ENCODE measurements around the gene PLEKHH1. TPM values are rescaled to one million over a fixed set of nuclear protein-coding genes. Genes with fewer than 3 reads are reported as not detected.

The PLEKHH1 gene
- total RNA-seq, 2 experiments from 2014 or later: 0.16 to 0.53 TPM

GRCh38 chr14:67638642-67639041, 105.6 kb downstream of the PLEKHH1 start:
- Mint-ChIP-seq H3K27me3 (no peaks in the 10 kb centered on the region), H3K36me3 (ENCODE audit: low read depth) (no peaks in the 10 kb centered on the region), H3K4me3 (no peak overlapping the region), H3K4me1 (ENCODE audit: low read depth) (peaks cover 4% of the 10 kb centered on the region), H3K27ac (no peak overlapping the region), H3K9me3 (no peaks in the 10 kb centered on the region)
- ChIA-PET CTCF (no interaction called here), POLR2A (no interaction called here)
- Histone ChIP-seq H3K36me3 (ENCODE audit: insufficient read depth, low read length) (no peaks in the 10 kb centered on the region), H3K4me3 (ENCODE audit: low read length) (no peak overlapping the region), H3K27ac (ENCODE audit: low read depth in 1 of 2, low read length in 2 of 2) (no peak overlapping the region), H3K4me1 (ENCODE audit: insufficient read depth, low read length) (no peaks in the 10 kb centered on the region), H3K9me3 (ENCODE audit: control insufficient read depth in 1 of 2, insufficient read depth in 1 of 2, low read length in 2 of 2) (no peaks in the 10 kb centered on the region), H3K27me3 (ENCODE audit: control insufficient read depth in 1 of 2, insufficient read depth in 2 of 2, low read length in 2 of 2) (no peaks in the 10 kb centered on the region)
- no peak for TF ChIP-seq CTCF (IDR thresholded peaks at IDR 0.05)
- intact Hi-C loops (cut with DNase I, micrococcal nuclease): no loop called here
- no peak for ATAC-seq (ENCODE audit: poor library complexity)
- no peak for DNase-seq

Other genes with a start within 250 kb of the PLEKHH1 start
- gene ATP6V1D, start 173.5 kb upstream of the PLEKHH1 start, total RNA-seq: 10 to 100 TPM; 25.2 to 36.2 TPM
- gene EIF2S1, start 173.0 kb upstream of the PLEKHH1 start, total RNA-seq: 10 to 100 TPM; 23.1 to 28.8 TPM
- 1 to 10 TPM; 1.3 to 1.4 TPM for gene PLEK2, start 121.1 kb upstream of the PLEKHH1 start, total RNA-seq
- 1 to 10 TPM; 7.1 to 9.1 TPM for gene TMEM229B, start 44.6 kb upstream of the PLEKHH1 start, total RNA-seq
- gene PIGH, start 67.0 kb downstream of the PLEKHH1 start, total RNA-seq: 10 to 100 TPM; 66.0 to 69.7 TPM
- gene ARG2, start 86.6 kb downstream of the PLEKHH1 start, total RNA-seq: 1 to 10 TPM; 3.7 to 3.9 TPM
- gene VTI1B, start 141.3 kb downstream of the PLEKHH1 start, total RNA-seq: 10 to 100 TPM; 24.4 to 27.0 TPM
- gene RDH11, start 162.5 kb downstream of the PLEKHH1 start, total RNA-seq: 10 to 100 TPM; 13.6 to 14.2 TPM
- gene RDH12, start 168.6 kb downstream of the PLEKHH1 start, total RNA-seq: not detected

Data from CD4-positive, alpha-beta T cell (primary cell).